Measurements from ENCODE around the gene ABCC4. TPM values are rescaled to one million over a fixed set of nuclear protein-coding genes. Genes with fewer than 3 reads are reported as not detected.

ABCC4 gene
- total RNA-seq, 1 experiment from 2014 or later, result 52.0 TPM

- DNase-seq (ENCODE audit: low spot score), result no peak
- Histone ChIP-seq H3K27ac (ENCODE audit: low read depth, low read length, poor library complexity, severe bottlenecking) (no peak overlapping the region), H3K4me1 (ENCODE audit: insufficient read depth, low read length, poor library complexity, severe bottlenecking) (peaks cover 3% of the 10 kb centered on the region), H3K4me3 (ENCODE audit: low read depth, low read length, poor library complexity, severe bottlenecking) (no peak overlapping the region), H3K27me3 (replicated peaks; ENCODE audit: insufficient read depth, low read depth, low read length, poor library complexity) (no peaks in the 10 kb centered on the region), H3K9me3 (ENCODE audit: low read depth, low read length, poor library complexity, severe bottlenecking) (no peaks in the 10 kb centered on the region), H3K36me3 (ENCODE audit: insufficient read depth, low read length, poor library complexity, severe bottlenecking) (no peaks in the 10 kb centered on the region)
- BruUV-seq (replicated peaks), result no TSS peak
- ChIA-PET CTCF (no interaction called here), POLR2A (ENCODE audit: low non-redundant PET) (no interaction called here)
- TF ChIP-seq EZH2 (IDR thresholded peaks at IDR 0.05; ENCODE audit: borderline replicate concordance, low read depth, low read length, poor library complexity, severe bottlenecking) (no peak), CTCF (conservative IDR thresholded peaks at IDR 0.05; ENCODE audit: low read depth, low read length) (no peak)
- intact Hi-C loops (cut with micrococcal nuclease; ENCODE audit: unreplicated experiment), result no loop called here
Observed at GRCh38 chr13:95229855-95230254, 71.4 kb downstream of the ABCC4 start.

- no peaks in the 10 kb centered on the region for H3K27me3 ChIP-seq (replicated peaks; ENCODE audit: insufficient read depth, low read depth, low read length, poor library complexity)
- H3K4me3 ChIP-seq (ENCODE audit: low read depth, low read length, poor library complexity, severe bottlenecking), result no peak overlapping the region
- TF ChIP-seq EZH2 (IDR thresholded peaks at IDR 0.05; ENCODE audit: borderline replicate concordance, low read depth, low read length, poor library complexity, severe bottlenecking) (no peak), CTCF (conservative IDR thresholded peaks at IDR 0.05; ENCODE audit: low read depth, low read length) (no peak)
- DNase-seq (ENCODE audit: low spot score), result no peak
- BruUV-seq (replicated peaks), result no TSS peak
- H3K9me3 ChIP-seq (ENCODE audit: low read depth, low read length, poor library complexity, severe bottlenecking), result no peaks in the 10 kb centered on the region
- CTCF ChIA-PET, result no interaction called here
- no peaks in the 10 kb centered on the region for H3K4me1 ChIP-seq (ENCODE audit: insufficient read depth, low read length, poor library complexity, severe bottlenecking)
- intact Hi-C loops (cut with micrococcal nuclease; ENCODE audit: unreplicated experiment), result no loop called here
- POLR2A ChIA-PET (ENCODE audit: low non-redundant PET), result no interaction called here
- H3K27ac ChIP-seq (ENCODE audit: low read depth, low read length, poor library complexity, severe bottlenecking), result no peak overlapping the region
- no peaks in the 10 kb centered on the region for H3K36me3 ChIP-seq (ENCODE audit: insufficient read depth, low read length, poor library complexity, severe bottlenecking)
Observed at GRCh38 chr13:95228130-95228529, 73.1 kb downstream of the ABCC4 start.

- BruUV-seq (replicated peaks), result no TSS peak
- Histone ChIP-seq H3K27ac (ENCODE audit: low read depth, low read length, poor library complexity, severe bottlenecking) (no peak overlapping the region), H3K27me3 (replicated peaks; ENCODE audit: insufficient read depth, low read depth, low read length, poor library complexity) (no peaks in the 10 kb centered on the region), H3K4me1 (ENCODE audit: insufficient read depth, low read length, poor library complexity, severe bottlenecking) (no peaks in the 10 kb centered on the region), H3K36me3 (ENCODE audit: insufficient read depth, low read length, poor library complexity, severe bottlenecking) (no peaks in the 10 kb centered on the region), H3K9me3 (ENCODE audit: low read depth, low read length, poor library complexity, severe bottlenecking) (no peaks in the 10 kb centered on the region), H3K4me3 (ENCODE audit: low read depth, low read length, poor library complexity, severe bottlenecking) (no peak overlapping the region)
- CTCF ChIA-PET, result no interaction called here
- DNase-seq (ENCODE audit: low spot score), result no peak
- TF ChIP-seq EZH2 (IDR thresholded peaks at IDR 0.05; ENCODE audit: borderline replicate concordance, low read depth, low read length, poor library complexity, severe bottlenecking) (no peak), CTCF (conservative IDR thresholded peaks at IDR 0.05; ENCODE audit: low read depth, low read length) (no peak)
- POLR2A ChIA-PET (ENCODE audit: low non-redundant PET), result no interaction called here
- intact Hi-C loops (cut with micrococcal nuclease; ENCODE audit: unreplicated experiment), result no loop called here
Observed at GRCh38 chr13:95226932-95227695, 74.1 kb downstream of the ABCC4 start.

Measured in A673 (cell line).